ENCODE results near the gene MYZAP. TPM values are rescaled to one million over a fixed set of nuclear protein-coding genes. Genes with fewer than 3 reads are reported as not detected.

The MYZAP gene
- total and polyA plus RNA-seq, 9 of the 15 experiments (the other 6 are each of a cell fraction or from before 2014, with no cell fraction given): 0.03 TPM; not detected in 8

- POLR2A ChIA-PET: no interaction called here
- Histone ChIP-seq H3K4me3 (no peak overlapping the region), H3K27me3 (ENCODE audit: control insufficient read depth in 2 of 2, insufficient read depth in 2 of 2, low read length in 2 of 2) (peaks cover 14 to 44% of the 10 kb centered on the region in 2 experiments; a peak in 4 of 5 replicates), H3K79me2 (ENCODE audit: control insufficient read depth, insufficient read depth, low read length) (no peaks in the 10 kb centered on the region), H3K9me3 (replicated peaks; ENCODE audit: control insufficient read depth, insufficient read depth, low read depth, low read length) (no peaks in the 10 kb centered on the region), H4K20me1 (replicated peaks; ENCODE audit: control insufficient read depth, insufficient read depth, low read length) (no peaks in the 10 kb centered on the region), H3K4me2 (ENCODE audit: insufficient read depth, low read length) (no peak overlapping the region), H2AFZ (ENCODE audit: low read depth, low read length) (no peak overlapping the region), H3K36me3 (ENCODE audit: control insufficient read depth, insufficient read depth, low read length) (no peaks in the 10 kb centered on the region), H3K27ac (ENCODE audit: extremely low read depth, low read depth, low read length) (no peak overlapping the region), H3K4me1 (replicated peaks in 1 of 2; ENCODE audit: control insufficient read depth in 2 of 2, insufficient read depth in 2 of 2, low read length in 2 of 2) (no peaks in the 10 kb centered on the region), H3K9me1 (ENCODE audit: control insufficient read depth, insufficient read depth, low read length) (no peaks in the 10 kb centered on the region), H3K9ac (ENCODE audit: insufficient read depth in 1 of 2, low read depth in 2 of 2, low read length in 2 of 2) (no peak overlapping the region)
- no peak for FAIRE-seq
- CTCF ChIA-PET (ENCODE audit: low intra/inter-chr PET ratio): interaction anchor here (0.6 kb wide), 1 partner anchor 13 kb away, joined by 3 read pairs; the partner anchor contains the start of gene MYZAP
- intact Hi-C loops (cut with micrococcal nuclease) (no loop called here), in situ Hi-C loops (cut with MboI) (no loop called here)
- no peak for DNase-seq (ENCODE audit: extremely low read depth in 1 of 4, low spot score in 3 of 4)
- BruUV-seq (replicated peaks): no TSS peak
- WGBS (ENCODE audit: insufficient coverage, low coverage, missing lambda C conversion rate): under 1% methylated on average over 10 of the region's 10 CpGs
- TF ChIP-seq POLR2B (IDR thresholded peaks at IDR 0.05; ENCODE audit: low read depth, partially characterized antibody): no peak
- TF ChIP-seq, protein P1, sequence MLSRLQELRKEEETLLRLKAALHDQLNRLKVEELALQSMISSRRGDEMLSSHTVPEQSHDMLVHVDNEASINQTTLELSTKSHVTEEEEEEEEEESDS (CRISPR knock-in tag; IDR thresholded peaks at IDR 0.05): no peak
- TF ChIP-seq ZNF586 (CRISPR knock-in tag; conservative IDR thresholded peaks at IDR 0.05): no peak
- TF ChIP-seq, protein P2, sequence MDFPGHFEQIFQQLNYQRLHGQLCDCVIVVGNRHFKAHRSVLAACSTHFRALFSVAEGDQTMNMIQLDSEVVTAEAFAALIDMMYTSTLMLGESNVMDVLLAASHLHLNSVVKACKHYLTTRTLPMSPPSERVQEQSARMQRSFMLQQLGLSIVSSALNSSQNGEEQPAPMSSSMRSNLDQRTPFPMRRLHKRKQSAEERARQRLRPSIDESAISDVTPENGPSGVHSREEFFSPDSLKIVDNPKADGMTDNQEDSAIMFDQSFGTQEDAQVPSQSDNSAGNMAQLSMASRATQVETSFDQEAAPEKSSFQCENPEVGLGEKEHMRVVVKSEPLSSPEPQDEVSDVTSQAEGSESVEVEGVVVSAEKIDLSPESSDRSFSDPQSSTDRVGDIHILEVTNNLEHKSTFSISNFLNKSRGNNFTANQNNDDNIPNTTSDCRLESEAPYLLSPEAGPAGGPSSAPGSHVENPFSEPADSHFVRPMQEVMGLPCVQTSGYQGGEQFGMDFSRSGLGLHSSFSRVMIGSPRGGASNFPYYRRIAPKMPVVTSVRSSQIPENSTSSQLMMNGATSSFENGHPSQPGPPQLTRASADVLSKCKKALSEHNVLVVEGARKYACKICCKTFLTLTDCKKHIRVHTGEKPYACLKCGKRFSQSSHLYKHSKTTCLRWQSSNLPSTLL (IDR thresholded peaks at IDR 0.05): no peak
- no peak for TF ChIP-seq PRMT5 (CRISPR knock-in tag; IDR thresholded peaks at IDR 0.05)
- TF ChIP-seq TAF9B (IDR thresholded peaks at IDR 0.05; ENCODE audit: partially characterized antibody): no peak
- TF ChIP-seq RBM34 (IDR thresholded peaks at IDR 0.05; ENCODE audit: borderline replicate concordance, insufficient read depth, low read length): no peak
- no peak for TF ChIP-seq FOS (IDR thresholded peaks at IDR 0.05; ENCODE audit: extremely low read depth, insufficient read length)
- no peak for ATAC-seq
These were observed 12.8 kb downstream of the MYZAP start for GRCh38 chr15:57604507-57604906.
